ENCODE results near the gene PALB2.

Gene PALB2

DNA sequence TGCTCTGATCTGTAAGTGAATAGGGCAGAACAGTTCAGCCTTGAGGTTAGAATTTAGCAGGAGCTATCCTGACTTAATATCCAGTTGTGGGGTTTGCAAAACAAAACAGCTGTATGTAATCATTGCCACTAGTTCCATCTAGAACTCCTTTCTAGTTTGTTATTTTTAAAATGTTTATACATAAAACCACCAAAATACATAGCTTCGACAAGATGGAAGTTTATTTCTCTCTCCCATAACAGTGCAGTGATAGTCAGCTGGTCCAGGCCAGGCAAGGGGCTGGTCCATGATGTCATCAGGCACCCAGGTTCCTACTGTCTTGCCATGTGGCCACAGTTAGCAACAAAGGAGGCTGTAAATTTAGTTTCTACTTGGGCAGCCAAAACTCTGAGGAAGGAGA is 27.1 kb upstream of the PALB2 start:
- TF ChIP-seq, protein P1, sequence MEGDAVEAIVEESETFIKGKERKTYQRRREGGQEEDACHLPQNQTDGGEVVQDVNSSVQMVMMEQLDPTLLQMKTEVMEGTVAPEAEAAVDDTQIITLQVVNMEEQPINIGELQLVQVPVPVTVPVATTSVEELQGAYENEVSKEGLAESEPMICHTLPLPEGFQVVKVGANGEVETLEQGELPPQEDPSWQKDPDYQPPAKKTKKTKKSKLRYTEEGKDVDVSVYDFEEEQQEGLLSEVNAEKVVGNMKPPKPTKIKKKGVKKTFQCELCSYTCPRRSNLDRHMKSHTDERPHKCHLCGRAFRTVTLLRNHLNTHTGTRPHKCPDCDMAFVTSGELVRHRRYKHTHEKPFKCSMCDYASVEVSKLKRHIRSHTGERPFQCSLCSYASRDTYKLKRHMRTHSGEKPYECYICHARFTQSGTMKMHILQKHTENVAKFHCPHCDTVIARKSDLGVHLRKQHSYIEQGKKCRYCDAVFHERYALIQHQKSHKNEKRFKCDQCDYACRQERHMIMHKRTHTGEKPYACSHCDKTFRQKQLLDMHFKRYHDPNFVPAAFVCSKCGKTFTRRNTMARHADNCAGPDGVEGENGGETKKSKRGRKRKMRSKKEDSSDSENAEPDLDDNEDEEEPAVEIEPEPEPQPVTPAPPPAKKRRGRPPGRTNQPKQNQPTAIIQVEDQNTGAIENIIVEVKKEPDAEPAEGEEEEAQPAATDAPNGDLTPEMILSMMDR (IDR thresholded peaks at IDR 0.05; ENCODE audit: low read length, missing control alignments), result no peak
- DNase-seq (ENCODE audit: low read depth), result no peak
- H3K4me3 ChIP-seq (replicated peaks; ENCODE audit: low read depth, low read length), result no peak overlapping the region

DNA sequence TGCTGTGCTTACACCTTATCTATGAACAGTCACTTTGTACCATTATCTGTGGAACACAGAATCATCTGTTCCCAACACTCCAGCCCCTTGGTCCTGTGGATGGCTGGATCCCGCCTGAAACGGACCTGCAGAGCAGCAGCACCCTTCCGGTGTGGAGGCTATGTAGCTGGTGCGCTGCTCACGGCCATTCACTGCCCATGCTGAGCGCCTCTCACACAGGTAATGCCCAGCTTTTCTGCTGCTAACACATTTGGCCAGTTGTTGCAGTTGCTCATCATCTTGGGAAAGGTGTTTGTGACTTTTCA is 26.2 kb upstream of the PALB2 start:
- TF ChIP-seq, protein P1 (IDR thresholded peaks at IDR 0.05; ENCODE audit: low read length, missing control alignments), result no peak
- H3K4me3 ChIP-seq (replicated peaks; ENCODE audit: low read depth, low read length), result no peak overlapping the region
- no peak for DNase-seq (ENCODE audit: low read depth)

DNA sequence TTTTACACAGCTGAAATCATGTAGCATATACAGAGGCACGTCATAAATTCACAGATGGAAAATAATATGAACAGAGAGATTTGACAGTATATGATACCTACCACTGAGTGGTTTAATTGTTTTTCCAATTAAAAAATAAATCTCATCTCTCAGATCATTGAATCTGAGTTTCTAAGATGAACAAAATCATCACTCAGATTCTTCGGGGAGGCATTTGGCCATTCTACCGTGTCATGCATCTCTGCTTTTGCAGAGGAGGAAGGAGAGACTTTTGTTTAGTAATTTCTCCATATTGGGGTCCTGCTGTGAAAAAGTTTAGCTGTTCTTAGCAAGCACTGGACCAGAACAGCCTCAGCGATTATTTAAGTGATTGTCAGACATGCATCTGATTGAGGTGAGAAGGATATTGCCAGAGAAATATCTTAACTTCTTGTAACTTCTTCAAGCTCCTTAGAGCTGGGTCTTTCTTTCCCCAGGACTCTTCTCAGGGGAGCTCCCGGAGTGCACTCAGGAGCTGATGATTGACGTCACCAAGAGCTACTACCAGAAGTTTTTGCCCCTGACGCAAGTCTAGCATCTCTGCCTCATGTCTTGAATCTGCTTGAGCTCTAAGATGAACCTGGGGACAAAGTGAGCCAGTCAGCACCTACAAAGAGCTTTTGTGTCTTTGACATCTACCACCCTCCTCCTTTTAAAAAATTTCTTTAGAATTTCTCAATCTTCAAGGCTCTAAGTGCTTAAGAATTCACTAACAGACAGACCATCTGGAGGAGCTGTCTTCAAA is 25.7 kb upstream of the PALB2 start:
- no peak for DNase-seq (ENCODE audit: low read depth)
- H3K4me3 ChIP-seq (replicated peaks; ENCODE audit: low read depth, low read length), result no peak overlapping the region
- TF ChIP-seq, protein P1 (IDR thresholded peaks at IDR 0.05; ENCODE audit: low read length, missing control alignments), result no peak

DNA sequence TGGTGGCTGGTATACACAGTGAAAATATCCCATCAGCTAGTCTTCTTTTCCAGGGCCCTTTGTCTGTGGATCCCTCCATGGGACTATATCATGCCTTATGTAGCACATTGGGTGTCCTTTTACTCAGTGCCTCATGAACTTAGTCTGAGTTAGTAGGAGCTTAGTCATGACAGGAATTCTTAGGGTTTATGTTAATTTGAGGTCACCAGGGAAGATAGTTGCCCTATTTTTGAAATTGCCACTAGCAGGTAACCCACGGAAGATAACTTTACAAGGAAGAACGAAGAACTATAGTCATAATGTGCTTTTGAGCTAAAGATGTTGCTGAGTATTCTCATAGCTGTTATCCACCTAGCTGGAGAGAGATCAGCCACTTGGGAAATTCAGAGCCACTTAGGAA is 22.8 kb upstream of the PALB2 start:
- H3K4me3 ChIP-seq (replicated peaks; ENCODE audit: low read depth, low read length), result no peak overlapping the region
- DNase-seq (ENCODE audit: low read depth), result no peak
- TF ChIP-seq, protein P1 (IDR thresholded peaks at IDR 0.05; ENCODE audit: low read length, missing control alignments), result no peak

DNA sequence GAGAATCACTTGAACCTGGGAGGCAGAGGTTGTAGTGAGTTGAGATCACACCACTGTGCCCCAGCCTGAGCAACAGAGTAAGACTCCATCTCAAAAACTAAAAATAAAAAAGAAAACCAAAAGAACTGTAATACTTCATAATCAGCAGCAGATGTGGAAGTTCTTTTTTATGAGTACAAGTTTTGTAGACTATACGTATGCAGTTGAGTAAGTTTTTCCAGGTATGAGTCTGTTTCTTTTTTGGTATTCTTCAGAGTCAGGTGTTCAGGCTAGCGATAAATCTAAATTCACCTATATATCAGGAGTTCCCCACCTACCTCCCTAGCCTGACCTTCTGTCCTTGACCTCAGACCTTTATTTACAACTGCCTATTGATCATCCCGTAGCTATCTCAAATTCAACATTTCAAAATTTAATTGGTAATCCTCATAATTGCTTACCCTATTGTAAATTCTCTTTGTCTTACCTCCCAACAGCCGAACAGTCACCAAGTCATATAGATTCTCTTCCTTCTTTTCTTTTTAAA is 10.9 kb upstream of the PALB2 start:
- no peak for DNase-seq (ENCODE audit: low read depth)
- TF ChIP-seq, protein P1 (IDR thresholded peaks at IDR 0.05; ENCODE audit: low read length, missing control alignments), result no peak
- H3K4me3 ChIP-seq (replicated peaks; ENCODE audit: low read depth, low read length), result no peak overlapping the region

DNA sequence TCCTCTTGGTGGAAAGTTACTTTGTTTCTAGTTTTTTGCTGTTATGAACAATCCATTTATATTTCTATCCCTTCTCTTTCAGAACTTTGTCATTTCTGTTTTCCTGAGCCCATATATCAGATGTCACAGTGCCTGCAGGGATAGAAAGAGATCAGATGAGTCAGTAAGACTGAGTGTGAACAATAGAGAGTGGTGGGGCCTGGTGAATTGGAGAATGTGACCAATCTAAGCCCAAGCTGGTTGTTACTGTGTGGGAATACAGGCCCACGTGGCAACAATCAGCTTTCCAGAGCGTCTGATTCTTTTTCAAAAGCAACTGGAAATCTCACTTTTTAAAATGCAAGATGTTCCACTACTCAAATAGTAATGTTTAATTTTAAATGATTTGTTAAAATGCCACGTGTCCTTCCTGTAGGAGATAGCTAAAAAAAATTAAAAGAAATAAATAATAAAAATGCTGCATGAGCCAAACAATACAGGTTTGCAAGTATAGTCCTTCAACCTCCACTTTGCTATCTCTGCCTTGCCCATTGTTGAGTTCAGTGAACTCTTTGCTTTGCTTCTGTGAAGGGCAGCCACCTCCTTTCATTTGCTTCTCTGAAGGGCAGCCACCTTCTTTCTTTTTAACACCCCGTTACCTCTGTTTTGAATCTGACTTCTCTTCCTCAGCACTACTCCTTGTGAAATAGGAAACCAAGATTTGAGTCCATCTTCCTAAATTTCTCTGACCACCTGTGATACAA is 9.7 kb upstream of the PALB2 start:
- TF ChIP-seq, protein P1 (IDR thresholded peaks at IDR 0.05; ENCODE audit: low read length, missing control alignments), result no peak
- H3K4me3 ChIP-seq (replicated peaks; ENCODE audit: low read depth, low read length), result no peak overlapping the region
- DNase-seq (ENCODE audit: low read depth), result peak; percentile 21
